AG09319 (cell line): ENCODE measurements around the gene SLC9A1.

Experiments
- DNase-seq: peaks from one replicate; pipeline ENCODE4 v3.0.0-alpha.2; 2010; ENCODE audit warnings: low read depth; ENCODE audit errors: extremely low read depth
- TF ChIP-seq, protein P1 (sequence below): IDR thresholded peaks from 2 replicates; pipeline ENCODE4 v1.5.1; 2011; ENCODE audit warnings: low read depth, mild to moderate bottlenecking, inconsistent platforms, low read length, moderate library complexity

The SLC9A1 gene

DNA sequence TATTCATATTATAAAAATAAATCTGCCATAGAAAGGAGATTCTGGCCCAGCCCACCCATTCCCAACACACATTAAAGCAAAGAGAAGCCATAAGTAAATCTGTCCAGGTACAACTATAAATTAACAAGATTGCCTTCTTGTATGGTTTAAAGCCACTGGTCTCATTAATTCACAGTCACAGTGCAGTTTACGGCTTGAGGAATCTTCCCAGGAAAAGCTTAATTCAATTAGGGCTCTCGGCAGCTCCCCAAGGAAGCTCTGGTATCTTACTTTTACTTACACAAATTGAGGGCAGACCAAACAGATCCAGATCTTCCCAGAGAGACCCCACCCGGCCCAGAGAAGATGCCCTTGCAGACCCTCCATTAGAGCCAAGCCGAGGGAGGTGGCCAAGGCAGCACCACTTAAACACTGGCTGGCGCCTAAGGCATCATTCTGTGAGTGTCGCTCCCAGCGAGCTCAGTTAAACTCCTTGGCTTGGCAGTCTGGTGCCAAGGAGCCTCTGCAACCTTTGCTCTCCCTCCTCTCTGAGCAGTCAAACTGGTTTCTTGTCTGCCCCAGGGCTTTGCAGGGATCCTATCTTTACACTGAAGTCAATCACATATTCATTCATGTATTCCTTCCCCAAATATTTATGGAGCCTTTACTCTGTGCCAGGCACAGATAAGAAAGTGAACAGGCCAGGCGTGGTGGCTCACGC, 10.7 kb downstream of the SLC9A1 start:
- TF ChIP-seq, protein P1, sequence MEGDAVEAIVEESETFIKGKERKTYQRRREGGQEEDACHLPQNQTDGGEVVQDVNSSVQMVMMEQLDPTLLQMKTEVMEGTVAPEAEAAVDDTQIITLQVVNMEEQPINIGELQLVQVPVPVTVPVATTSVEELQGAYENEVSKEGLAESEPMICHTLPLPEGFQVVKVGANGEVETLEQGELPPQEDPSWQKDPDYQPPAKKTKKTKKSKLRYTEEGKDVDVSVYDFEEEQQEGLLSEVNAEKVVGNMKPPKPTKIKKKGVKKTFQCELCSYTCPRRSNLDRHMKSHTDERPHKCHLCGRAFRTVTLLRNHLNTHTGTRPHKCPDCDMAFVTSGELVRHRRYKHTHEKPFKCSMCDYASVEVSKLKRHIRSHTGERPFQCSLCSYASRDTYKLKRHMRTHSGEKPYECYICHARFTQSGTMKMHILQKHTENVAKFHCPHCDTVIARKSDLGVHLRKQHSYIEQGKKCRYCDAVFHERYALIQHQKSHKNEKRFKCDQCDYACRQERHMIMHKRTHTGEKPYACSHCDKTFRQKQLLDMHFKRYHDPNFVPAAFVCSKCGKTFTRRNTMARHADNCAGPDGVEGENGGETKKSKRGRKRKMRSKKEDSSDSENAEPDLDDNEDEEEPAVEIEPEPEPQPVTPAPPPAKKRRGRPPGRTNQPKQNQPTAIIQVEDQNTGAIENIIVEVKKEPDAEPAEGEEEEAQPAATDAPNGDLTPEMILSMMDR = no peak
- no peak for DNase-seq

DNA sequence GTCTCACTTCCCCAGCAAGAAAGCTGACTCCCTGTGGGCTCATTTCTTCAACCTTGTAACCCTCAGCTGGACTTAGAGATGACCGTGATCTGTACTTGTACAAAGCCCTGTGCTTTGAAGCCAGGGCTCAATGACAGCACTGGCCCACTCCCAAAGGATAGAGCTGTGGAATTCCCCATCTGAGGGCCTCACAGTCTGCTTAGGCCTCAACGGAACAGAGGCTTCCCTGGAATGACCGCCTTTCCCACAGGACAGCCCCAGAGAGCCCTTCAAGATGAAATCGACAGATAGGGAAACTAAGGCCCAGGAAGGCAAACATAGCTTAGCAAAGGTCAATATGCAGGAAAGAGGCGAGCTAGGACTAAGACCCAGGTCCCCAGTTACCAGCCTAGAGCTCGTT, 11.5 kb downstream of the SLC9A1 start:
- TF ChIP-seq, protein P1 = no peak
- DNase-seq = no peak

DNA sequence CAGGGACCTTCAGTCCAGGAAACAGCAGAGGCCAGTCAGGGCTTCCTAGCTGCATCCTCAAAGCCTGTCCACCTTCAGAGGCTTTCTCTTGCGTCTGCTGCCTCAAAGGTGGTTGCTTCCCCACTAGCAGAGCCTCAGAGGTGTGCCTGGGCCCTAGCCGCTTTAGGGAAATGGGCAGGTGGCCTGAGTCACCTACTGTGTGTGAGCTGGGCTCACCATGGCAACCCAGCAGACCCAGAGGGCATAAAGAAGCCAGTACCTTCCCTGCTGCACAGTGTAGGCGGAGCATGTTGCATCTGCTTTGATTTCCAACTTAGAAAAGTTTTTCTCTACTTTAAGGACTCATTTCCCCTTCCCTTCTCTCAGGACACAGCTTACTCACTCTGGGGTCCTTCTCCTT, 12.5 kb downstream of the SLC9A1 start:
- no peak for DNase-seq
- TF ChIP-seq, protein P1 = no peak

DNA sequence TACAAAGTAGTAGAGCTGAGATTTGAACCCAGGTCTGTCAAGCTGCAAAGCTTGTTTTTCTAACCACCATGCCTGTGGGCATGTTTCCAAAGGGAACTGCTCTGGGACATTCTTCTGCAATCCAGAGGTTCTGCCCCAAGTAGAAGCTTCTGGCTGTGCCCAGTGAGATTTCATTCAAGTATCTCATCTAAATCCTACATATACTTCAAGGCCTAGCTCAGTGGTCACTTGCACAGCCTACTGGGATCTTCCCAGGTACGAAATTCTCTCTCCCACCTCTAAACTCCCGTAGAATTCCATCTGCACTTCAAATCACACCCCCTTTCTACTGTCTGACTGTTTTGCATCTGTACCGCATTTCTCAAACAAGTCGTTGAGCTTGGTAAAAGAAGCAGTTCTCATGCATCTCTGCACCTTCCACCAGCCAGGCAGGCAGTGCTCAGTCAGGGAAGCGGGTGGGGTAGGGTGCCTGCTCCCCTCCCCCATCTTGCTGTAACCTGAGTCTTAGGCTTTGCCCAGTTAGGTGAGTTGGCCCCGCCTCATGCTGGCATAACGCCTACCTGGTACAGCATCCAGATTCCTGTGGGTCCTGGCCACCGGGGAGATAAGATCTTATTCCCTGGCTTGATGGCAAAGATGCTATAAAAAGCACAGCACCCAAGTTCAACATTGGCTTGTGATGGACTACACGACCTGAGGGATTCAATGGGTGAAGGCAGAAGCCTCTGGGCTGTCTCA, 13.5 kb downstream of the SLC9A1 start:
- TF ChIP-seq, protein P1 = no peak
- no peak for DNase-seq

DNA sequence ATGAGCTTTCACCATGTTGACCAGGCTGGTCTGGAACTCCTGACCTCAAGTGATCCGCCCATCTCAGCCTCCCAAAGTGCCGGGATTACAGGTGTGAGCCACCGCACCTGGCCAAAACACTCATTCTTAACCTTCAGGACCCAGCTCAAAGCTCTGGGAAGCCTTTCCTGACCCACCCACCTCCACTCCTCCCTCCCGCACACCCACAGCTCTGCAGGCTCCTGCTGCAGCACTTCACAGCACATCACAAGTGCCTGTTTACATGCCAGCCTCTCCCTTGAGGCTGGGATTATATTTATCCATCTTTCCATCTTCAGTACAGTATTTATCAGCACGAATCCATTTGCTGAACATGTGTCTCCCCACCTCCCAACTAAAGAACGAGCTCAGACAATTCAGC, 14.9 kb downstream of the SLC9A1 start:
- TF ChIP-seq, protein P1 = no peak
- no peak for DNase-seq

DNA sequence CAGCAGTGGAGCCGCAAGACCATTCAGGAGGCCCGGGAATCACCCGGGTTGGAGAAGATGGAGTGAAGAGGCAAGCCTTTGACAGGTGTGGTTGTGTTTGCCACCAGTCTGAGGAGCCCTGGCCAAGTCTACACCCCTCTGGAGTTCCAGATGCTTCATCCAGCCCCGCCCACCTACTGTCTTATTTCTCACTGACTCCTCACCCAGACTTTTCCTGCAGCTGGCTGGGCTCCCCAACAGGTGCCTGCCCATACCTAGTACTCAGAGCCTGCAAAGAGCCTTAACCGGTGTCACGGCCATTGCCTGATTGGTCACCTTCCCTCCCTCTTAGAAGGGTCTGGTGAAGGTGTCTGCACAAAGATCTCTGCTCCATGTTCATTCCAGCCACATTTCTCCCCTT, 16.0 kb downstream of the SLC9A1 start:
- TF ChIP-seq, protein P1 = no peak
- DNase-seq = no peak

DNA sequence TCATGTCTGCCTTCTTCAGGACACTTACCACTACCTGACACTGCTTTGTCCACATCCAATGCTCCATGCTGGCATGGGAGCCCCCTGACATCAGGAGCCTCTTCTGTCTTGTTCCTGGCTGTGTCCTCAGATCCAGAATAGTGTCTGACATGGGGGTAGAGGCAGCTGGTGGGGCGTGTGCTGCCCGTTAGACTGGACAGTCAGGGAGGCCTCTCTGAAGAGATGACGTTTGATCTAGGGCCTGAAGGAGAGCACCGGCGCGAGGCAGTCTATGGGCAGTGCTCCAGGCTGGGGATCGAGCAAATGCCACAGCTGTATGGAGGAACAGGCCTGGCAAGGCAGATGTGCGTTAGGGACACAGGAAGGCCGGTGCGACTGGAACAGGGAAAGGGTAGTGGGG, 16.6 kb downstream of the SLC9A1 start:
- DNase-seq = no peak
- TF ChIP-seq, protein P1 = no peak
